Effector memory CD4-positive, alpha-beta T cell (primary cell): ENCODE data around the gene SPON2.

Experiments used
- DNase-seq, 3 donors: peaks; one replicate each; pipeline ENCODE4 v3.0.0-alpha.2; 2020
- H3K27ac ChIP-seq: 2 replicates; pipeline ENCODE4 v1.7.0; 2013; ENCODE audit warnings: mild to moderate bottlenecking, low read length, moderate library complexity; ENCODE audit not compliant: insufficient read depth, poor library complexity, severe bottlenecking
- H3K27me3 ChIP-seq: replicated peaks from 2 replicates; pipeline ENCODE4 v1.7.0; 2013; ENCODE audit warnings: mild to moderate bottlenecking, low read length; ENCODE audit not compliant: insufficient read depth, control insufficient read depth, poor library complexity, severe bottlenecking
- H3K36me3 ChIP-seq: 2 replicates; pipeline ENCODE4 v1.7.0; 2013; ENCODE audit warnings: mild to moderate bottlenecking, low read length, moderate library complexity; ENCODE audit not compliant: control insufficient read depth, insufficient read depth
- H3K4me1 ChIP-seq: 2 replicates; pipeline ENCODE4 v1.7.0; 2013; ENCODE audit warnings: low read length, mild to moderate bottlenecking; ENCODE audit not compliant: control insufficient read depth, insufficient read depth, poor library complexity, severe bottlenecking
- H3K4me3 ChIP-seq: 2 replicates; pipeline ENCODE4 v1.7.0; 2013; ENCODE audit warnings: low read length, low read depth, mild to moderate bottlenecking; ENCODE audit not compliant: insufficient read depth, poor library complexity, severe bottlenecking
- H3K9me3 ChIP-seq: 2 replicates; pipeline ENCODE4 v1.7.0; 2013; ENCODE audit warnings: mild to moderate bottlenecking, low read length, moderate library complexity; ENCODE audit not compliant: control insufficient read depth

SPON2 gene

DNA sequence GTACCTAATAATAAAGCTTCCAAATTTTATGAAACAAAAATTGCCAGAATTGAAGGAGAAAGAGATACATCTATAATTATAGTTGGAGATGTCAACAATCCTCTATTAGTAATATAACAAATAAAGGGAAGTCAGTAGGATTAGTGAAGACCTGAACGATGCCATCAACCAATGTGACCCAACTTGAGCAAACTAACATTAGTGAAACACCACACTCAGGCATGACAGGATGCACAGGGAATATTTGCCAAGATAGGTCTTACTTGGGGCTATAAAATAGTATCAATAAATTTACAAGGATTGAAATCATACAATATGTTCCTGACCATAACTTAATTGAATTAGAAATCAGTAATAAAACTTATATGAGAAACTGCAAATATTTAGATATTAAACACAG, 12.0 kb downstream of the SPON2 start:
- no peaks in the 10 kb centered on the region for H3K36me3 ChIP-seq
- no peak overlapping the region for H3K27ac ChIP-seq
- H3K27me3 ChIP-seq = no peaks in the 10 kb centered on the region
- H3K9me3 ChIP-seq = no peaks in the 10 kb centered on the region
- H3K4me3 ChIP-seq = no peak overlapping the region
- H3K4me1 ChIP-seq = no peaks in the 10 kb centered on the region
- no peak for DNase-seq

DNA sequence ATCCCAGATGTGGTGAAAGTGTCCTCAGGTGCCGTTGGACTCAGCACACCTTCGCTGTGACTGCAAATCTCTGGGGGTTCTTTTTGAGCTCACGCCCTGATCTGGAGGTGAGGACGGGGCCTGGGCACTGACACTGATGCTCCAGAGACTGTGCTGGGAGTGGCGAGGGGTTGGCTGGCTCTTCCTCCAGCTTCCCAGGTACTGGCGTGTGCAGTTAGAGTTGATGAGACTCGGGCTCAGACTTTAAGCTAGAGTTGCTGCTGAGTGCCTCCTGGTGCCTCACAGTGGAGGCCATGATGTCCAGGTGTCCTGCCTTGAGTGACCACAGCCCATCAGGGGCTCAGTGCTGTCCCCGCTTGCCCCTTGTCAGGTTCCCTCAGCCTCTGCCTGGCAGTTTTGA, 16.3 kb downstream of the SPON2 start:
- no peak overlapping the region for H3K27ac ChIP-seq
- no peaks in the 10 kb centered on the region for H3K4me1 ChIP-seq
- H3K36me3 ChIP-seq = no peaks in the 10 kb centered on the region
- no peak overlapping the region for H3K4me3 ChIP-seq
- no peaks in the 10 kb centered on the region for H3K9me3 ChIP-seq
- no peak for DNase-seq
- H3K27me3 ChIP-seq = no peaks in the 10 kb centered on the region

DNA sequence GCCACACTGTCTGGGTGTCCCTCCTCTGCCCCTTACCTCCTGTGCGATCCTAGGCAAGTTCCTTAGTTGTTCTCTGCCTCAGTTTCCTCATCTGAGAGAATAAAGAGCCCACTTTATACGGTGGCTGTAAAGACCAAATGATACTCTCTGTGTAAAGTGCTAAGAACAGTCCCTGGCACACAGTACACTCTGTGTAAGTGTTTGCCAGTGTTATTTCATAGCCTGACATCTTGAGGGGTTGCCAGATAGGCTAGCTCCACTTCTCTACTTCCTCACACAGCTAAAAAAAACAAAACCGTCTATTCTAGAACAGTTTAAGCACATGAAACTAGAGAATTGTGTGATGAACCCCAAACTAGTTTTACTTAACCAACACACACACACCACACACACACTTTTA, 17.1 kb downstream of the SPON2 start:
- no peak overlapping the region for H3K4me3 ChIP-seq
- no peak for DNase-seq
- H3K4me1 ChIP-seq = no peaks in the 10 kb centered on the region
- H3K27me3 ChIP-seq = no peaks in the 10 kb centered on the region
- no peak overlapping the region for H3K27ac ChIP-seq
- H3K9me3 ChIP-seq = no peaks in the 10 kb centered on the region
- no peaks in the 10 kb centered on the region for H3K36me3 ChIP-seq

- Histone ChIP-seq H3K36me3 (no peaks in the 10 kb centered on the region), H3K4me1 (no peaks in the 10 kb centered on the region), H3K9me3 (no peaks in the 10 kb centered on the region), H3K4me3 (no peak overlapping the region), H3K27me3 (no peaks in the 10 kb centered on the region), H3K27ac (no peak overlapping the region)
- no peak for DNase-seq
Measured at GRCh38 chr4:1154523-1155182, 17.7 kb downstream of the SPON2 start.

DNA sequence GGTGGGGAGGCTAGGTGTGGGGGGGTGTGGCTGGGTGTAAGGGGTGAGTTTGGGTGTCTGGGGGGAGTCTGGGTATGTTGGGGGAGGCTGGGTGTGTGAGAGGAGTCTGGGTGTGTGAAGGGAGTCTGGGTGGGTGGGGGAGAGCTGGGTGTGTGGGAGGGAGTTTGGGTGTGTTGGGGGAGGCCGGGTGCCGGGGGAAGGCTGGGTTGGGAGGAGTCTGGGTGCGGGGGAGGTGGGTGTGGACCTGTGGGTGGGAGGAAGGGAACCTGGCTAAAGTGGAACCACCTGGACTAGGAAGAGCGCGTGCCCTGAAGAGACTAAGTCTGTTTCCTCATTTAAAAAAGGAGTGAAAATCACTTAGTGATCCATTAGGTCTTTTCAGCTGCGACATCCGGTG, 18.3 kb downstream of the SPON2 start:
- no peaks in the 10 kb centered on the region for H3K9me3 ChIP-seq
- no peak overlapping the region for H3K4me3 ChIP-seq
- no peaks in the 10 kb centered on the region for H3K36me3 ChIP-seq
- H3K4me1 ChIP-seq = no peaks in the 10 kb centered on the region
- H3K27ac ChIP-seq = no peak overlapping the region
- DNase-seq = no peak
- no peaks in the 10 kb centered on the region for H3K27me3 ChIP-seq

DNA sequence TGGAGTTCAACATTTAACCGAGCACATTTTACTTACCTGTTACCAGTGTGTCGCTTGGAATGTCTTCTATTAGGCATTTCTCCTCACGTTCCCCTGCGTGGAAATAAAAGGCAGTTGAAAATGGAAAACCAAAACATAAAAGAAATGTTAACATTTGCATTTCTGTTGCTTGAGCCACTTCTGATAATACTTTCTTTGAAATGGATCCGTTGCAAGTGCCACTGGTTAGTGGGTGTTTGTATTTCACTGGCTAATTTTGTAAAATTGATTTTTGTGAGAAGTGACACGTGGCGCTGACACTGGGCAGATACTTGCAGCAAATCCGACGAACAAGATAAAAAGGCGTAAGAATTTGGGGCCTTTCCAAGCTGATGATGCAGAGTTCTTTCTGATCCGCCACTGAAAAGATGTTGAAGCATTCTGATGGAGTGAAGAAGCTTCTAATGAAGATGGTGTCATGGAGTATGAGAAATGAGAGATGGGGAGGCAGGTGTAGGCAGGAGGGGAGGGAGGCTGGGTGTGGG, 18.8 kb downstream of the SPON2 start:
- Histone ChIP-seq H3K4me1 (no peaks in the 10 kb centered on the region), H3K36me3 (no peaks in the 10 kb centered on the region), H3K27me3 (no peaks in the 10 kb centered on the region), H3K9me3 (no peaks in the 10 kb centered on the region), H3K4me3 (no peak overlapping the region), H3K27ac (no peak overlapping the region)
- DNase-seq = no peak

GRCh38 chr4:1152290-1152689, 20.1 kb downstream of the SPON2 start:
- H3K27ac ChIP-seq = no peak overlapping the region
- DNase-seq = no peak
- no peaks in the 10 kb centered on the region for H3K27me3 ChIP-seq

DNA sequence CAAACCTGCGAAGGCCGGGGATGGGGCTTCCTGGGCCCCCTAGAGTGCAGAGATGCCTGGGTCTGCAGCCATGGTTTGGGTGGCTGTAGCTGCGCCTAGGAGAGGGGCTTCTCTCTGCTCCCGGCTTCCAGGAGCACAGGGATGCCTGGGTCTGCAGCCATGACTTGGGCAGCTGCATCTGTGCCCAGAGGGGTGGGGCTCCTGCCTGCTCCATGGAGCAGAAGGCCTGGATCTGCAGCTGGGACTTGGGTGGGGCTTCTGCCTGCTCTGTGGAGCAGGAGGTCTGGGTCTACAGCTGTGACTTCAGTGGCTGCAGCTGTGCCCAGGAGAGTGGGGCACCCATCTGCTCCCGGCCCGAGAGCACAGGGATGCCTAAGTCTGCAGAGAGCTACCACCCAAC, 20.8 kb downstream of the SPON2 start:
- Histone ChIP-seq H3K27me3 (no peaks in the 10 kb centered on the region), H3K4me1 (no peaks in the 10 kb centered on the region), H3K4me3 (no peak overlapping the region), H3K36me3 (no peaks in the 10 kb centered on the region), H3K9me3 (no peaks in the 10 kb centered on the region), H3K27ac (no peak overlapping the region)
- DNase-seq = no peak

More at GRCh38 chr4:1152290-1152689, 20.1 kb downstream of the SPON2 start:
- Histone ChIP-seq H3K36me3 (no peaks in the 10 kb centered on the region), H3K4me1 (no peaks in the 10 kb centered on the region), H3K4me3 (no peak overlapping the region), H3K9me3 (no peaks in the 10 kb centered on the region)

DNA sequence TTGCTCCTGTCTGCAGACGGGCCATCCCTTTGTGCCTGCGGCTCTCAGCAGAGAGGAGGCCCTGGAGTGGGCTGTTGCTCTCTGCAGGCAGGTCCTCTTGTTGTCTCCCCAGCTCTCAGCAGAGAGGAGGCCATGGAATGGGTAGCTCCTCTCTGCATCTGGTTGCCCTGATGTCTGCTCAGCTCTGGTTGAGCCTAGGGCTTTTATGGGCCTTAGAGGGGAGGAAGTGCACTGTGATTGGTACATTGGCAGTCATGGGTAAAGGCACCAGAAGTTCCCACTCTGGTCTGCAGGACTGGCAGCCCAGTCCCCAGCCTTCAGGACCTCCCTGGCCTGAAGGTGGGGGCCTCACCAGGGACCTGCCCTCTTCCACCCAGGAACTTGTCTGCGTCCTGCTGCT, 21.5 kb downstream of the SPON2 start:
- Histone ChIP-seq H3K4me1 (no peaks in the 10 kb centered on the region), H3K27me3 (no peaks in the 10 kb centered on the region), H3K27ac (no peak overlapping the region), H3K9me3 (no peaks in the 10 kb centered on the region), H3K36me3 (no peaks in the 10 kb centered on the region), H3K4me3 (no peak overlapping the region)
- no peak for DNase-seq

DNA sequence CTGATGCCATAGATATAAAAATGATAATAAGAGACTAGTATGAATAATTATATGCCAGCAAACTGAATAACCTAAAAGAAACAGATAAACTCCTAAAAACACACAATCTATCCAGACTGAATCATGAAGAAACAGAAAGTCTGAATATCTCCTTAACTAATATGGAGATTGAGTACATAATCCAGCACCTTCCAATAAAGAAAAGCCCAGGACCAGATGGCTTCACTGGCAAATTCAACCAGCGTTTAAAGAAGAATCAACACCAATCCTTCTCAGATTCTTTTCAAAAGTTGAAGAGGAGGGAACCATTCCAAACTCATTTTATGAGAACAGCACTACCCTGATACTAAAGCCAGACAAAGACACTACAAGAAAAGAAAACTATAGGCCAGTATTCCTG, 32.5 kb downstream of the SPON2 start:
- Histone ChIP-seq H3K27me3 (no peaks in the 10 kb centered on the region), H3K4me1 (peaks cover 2% of the 10 kb centered on the region), H3K27ac (no peak overlapping the region), H3K9me3 (no peaks in the 10 kb centered on the region), H3K4me3 (no peak overlapping the region), H3K36me3 (no peaks in the 10 kb centered on the region)
- DNase-seq = no peak
